CD14-positive monocyte (primary cell): ENCODE measurements around the gene HS1BP3. TPM values are rescaled to one million over a fixed set of nuclear protein-coding genes. Genes with fewer than 3 reads are reported as not detected.

Source experiments
- DNase-seq, 3 donors: peaks; one replicate each; pipeline ENCODE4 v3.0.0-alpha.2; 2011 to 2022
- H2AFZ ChIP-seq: 2 replicates; pipeline ENCODE4 v1.6.0; 2012; ENCODE audit warnings: mild to moderate bottlenecking, low read depth, low read length, inconsistent platforms; ENCODE audit not compliant: insufficient read depth, poor library complexity, severe bottlenecking
- H3K27ac ChIP-seq, 2 donors: 1 replicate in 1 of 2; 2 replicates in 1 of 2; pipeline ENCODE4 v1.5.1; 2012 to 2013; ENCODE audit warnings: low read length in 2 of 2, control low read depth in 1 of 2, inconsistent platforms in 1 of 2, low read depth in 1 of 2, mild to moderate bottlenecking in 1 of 2
- H3K27me3 ChIP-seq, 2 donors: one replicate each; pipeline versions ENCODE4 v1.6.0 to v1.6.1; 2011 to 2013; ENCODE audit warnings: low read length in 2 of 2; ENCODE audit not compliant: control insufficient read depth in 2 of 2, insufficient read depth in 2 of 2
- H3K36me3 ChIP-seq, 2 donors: replicated peaks in 1 of 2; 1 replicate in 1 of 2; 2 replicates in 1 of 2; pipeline versions ENCODE4 v1.5.1 to v1.6.1; 2012 to 2013; ENCODE audit warnings: low read length in 2 of 2, control low read depth in 1 of 2, inconsistent platforms in 1 of 2, mild to moderate bottlenecking in 1 of 2; ENCODE audit not compliant: insufficient read depth in 2 of 2, control insufficient read depth in 1 of 2
- H3K4me1 ChIP-seq, 2 donors: 1 replicate in 1 of 2; 2 replicates in 1 of 2; pipeline versions ENCODE4 v1.5.1 to v1.6.1; 2012 to 2013; ENCODE audit warnings: low read length in 2 of 2, control low read depth in 1 of 2, inconsistent platforms in 1 of 2, mild to moderate bottlenecking in 1 of 2, moderate library complexity in 1 of 2; ENCODE audit not compliant: insufficient read depth in 2 of 2, control insufficient read depth in 1 of 2
- H3K4me2 ChIP-seq: replicated peaks from 2 replicates; pipeline ENCODE3; 2012; ENCODE audit warnings: low read length, moderate library complexity, mild to moderate bottlenecking; ENCODE audit not compliant: poor library complexity, severe bottlenecking; ENCODE audit errors: extremely low read depth
- H3K4me3 ChIP-seq, 3 experiments: fragments of 200-600 bp in 1 of 3; sonication (generic) in 1 of 3; replicated peaks in 1 of 3; 1 replicate in 2 of 3; 2 replicates in 1 of 3; pipeline ENCODE4 v1.5.1; 2011 to 2013; ENCODE audit warnings: low read length in 3 of 3, mild to moderate bottlenecking in 3 of 3, control low read depth in 2 of 3, low read depth in 2 of 3, inconsistent platforms in 1 of 3, moderate library complexity in 1 of 3
- H3K79me2 ChIP-seq: 2 replicates; pipeline ENCODE4 v1.6.0; 2012; ENCODE audit warnings: mild to moderate bottlenecking, control low read depth, inconsistent platforms, low read length, moderate library complexity; ENCODE audit not compliant: insufficient read depth
- H3K9ac ChIP-seq: 2 replicates; pipeline ENCODE4 v1.6.0; 2017; ENCODE audit warnings: low read length, mild to moderate bottlenecking; ENCODE audit not compliant: insufficient read depth, poor library complexity, severe bottlenecking
- H3K9me3 ChIP-seq, 2 donors: replicated peaks in 1 of 2; 1 replicate in 1 of 2; 2 replicates in 1 of 2; pipeline versions ENCODE4 v1.5.1 to v1.6.1; 2012 to 2013; ENCODE audit warnings: low read length in 2 of 2, control low read depth in 1 of 2; ENCODE audit not compliant: control insufficient read depth in 1 of 2, insufficient read depth in 1 of 2
- H4K20me1 ChIP-seq: 2 replicates; pipeline ENCODE4 v1.6.0; 2012; ENCODE audit warnings: mild to moderate bottlenecking, low read length, control low read depth, moderate library complexity; ENCODE audit not compliant: insufficient read depth
- H3K27ac Mint-ChIP-seq, 7 donors: one replicate each; pipeline ENCODE4 v1.8.0; 2020; ENCODE audit warnings: mild to moderate bottlenecking in 7 of 7, mixed read lengths in 7 of 7, moderate library complexity in 6 of 7, inconsistent platforms in 2 of 7
- H3K27me3 Mint-ChIP-seq, 3 donors: one replicate each; pipeline ENCODE4 v1.8.0; 2021 to 2022; ENCODE audit warnings: low read depth in 3 of 3, mild to moderate bottlenecking in 3 of 3, mixed read lengths in 3 of 3, moderate library complexity in 3 of 3, inconsistent platforms in 1 of 3
- H3K36me3 Mint-ChIP-seq, 2 donors: one replicate each; pipeline ENCODE4 v1.8.0; 2020; ENCODE audit warnings: mixed read lengths in 2 of 2, inconsistent platforms in 1 of 2, mild to moderate bottlenecking in 1 of 2
- H3K4me1 Mint-ChIP-seq: one replicate; pipeline ENCODE4 v1.8.0; 2020; ENCODE audit warnings: mild to moderate bottlenecking, mixed read lengths
- H3K4me3 Mint-ChIP-seq, 2 donors: one replicate each; pipeline ENCODE4 v1.8.0; 2020; ENCODE audit warnings: mild to moderate bottlenecking in 2 of 2, mixed read lengths in 2 of 2, moderate library complexity in 1 of 2
- H3K9me3 Mint-ChIP-seq, 7 donors: one replicate each; pipeline ENCODE4 v1.8.0; 2020 to 2022; ENCODE audit warnings: mixed read lengths in 7 of 7, mild to moderate bottlenecking in 6 of 7, moderate library complexity in 6 of 7, inconsistent platforms in 2 of 7
- WGBS: methylation state at CpG from one replicate; pipeline ENCODE4 v1.1.5; 2013; ENCODE audit warnings: missing lambda C conversion rate; ENCODE audit not compliant: insufficient coverage; 5-methylcytosine and 5-hydroxymethylcytosine counted together
- intact Hi-C, 2 donors: fragments of 100-400 bp; cut with micrococcal nuclease; formaldehyde crosslinking; loops; one replicate each; pipeline versions ENCODE4 v1.15.0 to v1.15.1; 2023
- polyA plus RNA-seq, 3 donors: library from polyadenylated mRNA; depleted of rRNA in 1 of 3; unstranded in 2 of 3; stranded (reverse) in 1 of 3; fragments of 300-500 nt in 2 of 3; fragments of >200 nt in 1 of 3; fragmentation: Illumina TruSeq in 2 of 3; gene quantifications; 1 replicate in 2 of 3; 2 replicates in 1 of 3; pipeline ENCODE4 v1.2.3, GENCODE V29; 2012 to 2021
- TF ChIP-seq, protein P1 (sequence below): fragments of 200-600 bp; IDR thresholded peaks from one replicate; pipeline ENCODE4 v1.8.0; 2022; ENCODE audit warnings: antibody characterized with exemption, mild to moderate bottlenecking

HS1BP3 gene
- polyA plus RNA-seq, 3 donors = 45.1 to 48.9 (median 45.4) TPM

GRCh38 chr2:20650393-20650876 lies 463 bp downstream of the HS1BP3 start:
- H3K27ac Mint-ChIP-seq = peak overlapping the region; percentile 92 to 97 (median 95)

GRCh38 chr2:20649976-20650375 lies 922 bp downstream of the HS1BP3 start:
- Histone ChIP-seq H3K9me3 (no peaks in the 10 kb centered on the region), H3K79me2 (peaks cover 43% of the 10 kb centered on the region), H3K27me3 (no peaks in the 10 kb centered on the region), H2AFZ (peak overlapping the region; percentile 98), H3K4me1 (peaks cover 36 to 41% of the 10 kb centered on the region in 2 donors), H3K9ac (peak overlapping the region; percentile 95), H4K20me1 (peaks cover 43% of the 10 kb centered on the region), H3K36me3 (peaks cover 17 to 29% of the 10 kb centered on the region in 2 donors), H3K4me3 (peak overlapping the region; percentile 68 to 86 (median 80)), H3K27ac (peak overlapping the region; percentile 63 to 97), H3K4me2 (peak overlapping the region; percentile 76)
- peaks cover 0 to 4% (median 3%) of the 10 kb centered on the region in 3 donors for H3K27me3 Mint-ChIP-seq
- peaks cover 49% of the 10 kb centered on the region for H3K4me1 Mint-ChIP-seq
- H3K4me3 Mint-ChIP-seq = peak overlapping the region; percentile 88 to 99
- peaks cover 24 to 34% of the 10 kb centered on the region in 2 donors for H3K36me3 Mint-ChIP-seq
- intact Hi-C loops = loop anchor here (10.0 kb wide), 2 partner anchors 745 to 765 kb away; partner anchors contain the start of gene TTC32 (in 1 of the 2)
- WGBS = 89% methylated on average over 5 of the region's 7 CpGs
- no peak for DNase-seq
- TF ChIP-seq, protein P1, sequence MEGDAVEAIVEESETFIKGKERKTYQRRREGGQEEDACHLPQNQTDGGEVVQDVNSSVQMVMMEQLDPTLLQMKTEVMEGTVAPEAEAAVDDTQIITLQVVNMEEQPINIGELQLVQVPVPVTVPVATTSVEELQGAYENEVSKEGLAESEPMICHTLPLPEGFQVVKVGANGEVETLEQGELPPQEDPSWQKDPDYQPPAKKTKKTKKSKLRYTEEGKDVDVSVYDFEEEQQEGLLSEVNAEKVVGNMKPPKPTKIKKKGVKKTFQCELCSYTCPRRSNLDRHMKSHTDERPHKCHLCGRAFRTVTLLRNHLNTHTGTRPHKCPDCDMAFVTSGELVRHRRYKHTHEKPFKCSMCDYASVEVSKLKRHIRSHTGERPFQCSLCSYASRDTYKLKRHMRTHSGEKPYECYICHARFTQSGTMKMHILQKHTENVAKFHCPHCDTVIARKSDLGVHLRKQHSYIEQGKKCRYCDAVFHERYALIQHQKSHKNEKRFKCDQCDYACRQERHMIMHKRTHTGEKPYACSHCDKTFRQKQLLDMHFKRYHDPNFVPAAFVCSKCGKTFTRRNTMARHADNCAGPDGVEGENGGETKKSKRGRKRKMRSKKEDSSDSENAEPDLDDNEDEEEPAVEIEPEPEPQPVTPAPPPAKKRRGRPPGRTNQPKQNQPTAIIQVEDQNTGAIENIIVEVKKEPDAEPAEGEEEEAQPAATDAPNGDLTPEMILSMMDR = no peak
- H3K9me3 Mint-ChIP-seq = peaks cover 0 to 5% (median 1%) of the 10 kb centered on the region in 7 donors
- peak overlapping the region; percentile 92 to 97 (median 95) for H3K27ac Mint-ChIP-seq

More at GRCh38 chr2:20650393-20650876, 463 bp downstream of the HS1BP3 start:
- Histone ChIP-seq H3K27me3 (no peaks in the 10 kb centered on the region), H2AFZ (peak overlapping the region; percentile 98), H3K9ac (peak overlapping the region; percentile 95), H3K4me3 (peak overlapping the region; percentile 68 to 86 (median 80)), H3K9me3 (no peaks in the 10 kb centered on the region), H3K36me3 (peaks cover 12 to 24% of the 10 kb centered on the region in 2 donors), H3K4me1 (peaks cover 36 to 41% of the 10 kb centered on the region in 2 donors), H3K79me2 (peaks cover 43% of the 10 kb centered on the region), H4K20me1 (peaks cover 38% of the 10 kb centered on the region), H3K27ac (peak overlapping the region; percentile 63 to 97), H3K4me2 (peak overlapping the region; percentile 76)
- peaks cover 49% of the 10 kb centered on the region for H3K4me1 Mint-ChIP-seq
- H3K4me3 Mint-ChIP-seq = peak overlapping the region; percentile 88 to 99
- TF ChIP-seq, protein P1 = no peak
- H3K36me3 Mint-ChIP-seq = peaks cover 19 to 30% of the 10 kb centered on the region in 2 donors
- intact Hi-C loops = loop anchor here in 1 of 2 donors (10.0 kb wide), 1 partner anchor 746 kb away; the partner anchor contains the start of gene TTC32
- H3K9me3 Mint-ChIP-seq = peaks cover 0 to 5% (median 1%) of the 10 kb centered on the region in 7 donors
- peaks cover 0 to 4% (median 4%) of the 10 kb centered on the region in 3 donors for H3K27me3 Mint-ChIP-seq
- DNase-seq = peak; percentile 27 to 54 (median 36)
- WGBS = 13% methylated on average over 18 of the region's 19 CpGs
